Activated CD4-positive, alpha-beta T cell treated with anti-CD3 and anti-CD28 coated beads, Interleukin-2, amount 10 ng/mL, durations not matched to agents 7 days and 5 days (primary cell): ENCODE measurements around the gene NCBP2L. TPM values are rescaled to one million over a fixed set of nuclear protein-coding genes. Genes with fewer than 3 reads are reported as not detected.

ENCODE experiments used
- CTCF ChIA-PET: fragments of 350-600 bp; sonication (Branson Sonifier 250); formaldehyde crosslinking; loops from one replicate; lab custom pipeline; 2021; ENCODE audit warnings: antibody characterized with exemption; lab: Charles Lee
- POLR2A ChIA-PET: fragments of 350-600 bp; sonication (Branson Sonifier 250); formaldehyde crosslinking; loops from one replicate; lab custom pipeline; 2021; ENCODE audit warnings: antibody characterized with exemption; lab: Charles Lee
- DNase-seq: peaks from one replicate; pipeline ENCODE4 v3.0.0-alpha.2; 2020
- H3K27ac Mint-ChIP-seq: one replicate; pipeline ENCODE4 v1.8.0; 2021; ENCODE audit warnings: mild to moderate bottlenecking, moderate library complexity, mixed read lengths
- H3K27me3 Mint-ChIP-seq: one replicate; pipeline ENCODE4 v1.8.0; 2021; ENCODE audit warnings: mixed read lengths
- H3K36me3 Mint-ChIP-seq: one replicate; pipeline ENCODE4 v1.8.0; 2021; ENCODE audit warnings: low read depth, mixed read lengths
- H3K4me1 Mint-ChIP-seq: one replicate; pipeline ENCODE4 v1.8.0; 2021; ENCODE audit warnings: mixed read lengths
- H3K4me3 Mint-ChIP-seq: one replicate; pipeline ENCODE4 v1.8.0; 2021; ENCODE audit warnings: mild to moderate bottlenecking, moderate library complexity, mixed read lengths
- H3K9me3 Mint-ChIP-seq: one replicate; pipeline ENCODE4 v1.8.0; 2021; ENCODE audit warnings: mixed read lengths
- total RNA-seq, 2 experiments: library from RNA; stranded (reverse); gene quantifications; one replicate each; pipeline ENCODE4 v1.2.3, GENCODE V29; 2021

The NCBP2L gene
- total RNA-seq, 2 experiments from 2014 or later, result not detected

GRCh38 chrX:107755721-107756120, 21.8 kb upstream of the NCBP2L start:
- Mint-ChIP-seq H3K4me3 (no peak overlapping the region), H3K27ac (no peak overlapping the region), H3K27me3 (no peaks in the 10 kb centered on the region), H3K9me3 (no peaks in the 10 kb centered on the region), H3K36me3 (no peaks in the 10 kb centered on the region), H3K4me1 (peaks cover 8% of the 10 kb centered on the region)
- no peak for DNase-seq
- ChIA-PET CTCF (no interaction called here), POLR2A (no interaction called here)

GRCh38 chrX:107758231-107758766, 19.2 kb upstream of the NCBP2L start:
- ChIA-PET CTCF (no interaction called here), POLR2A (no interaction called here)
- no peak overlapping the region for H3K27ac Mint-ChIP-seq
- no peak for DNase-seq
- H3K4me1 Mint-ChIP-seq, result peaks cover 8% of the 10 kb centered on the region
- H3K36me3 Mint-ChIP-seq, result no peaks in the 10 kb centered on the region
- H3K4me3 Mint-ChIP-seq, result no peak overlapping the region
- no peaks in the 10 kb centered on the region for H3K9me3 Mint-ChIP-seq
- H3K27me3 Mint-ChIP-seq, result no peaks in the 10 kb centered on the region

- ChIA-PET CTCF (interaction anchor here (2.1 kb wide), 1 partner anchor 17 kb away, joined by 4 read pairs; the partner anchor contains the start of gene NCBP2L), POLR2A (no interaction called here)
- H3K9me3 Mint-ChIP-seq, result no peaks in the 10 kb centered on the region
- H3K4me3 Mint-ChIP-seq, result no peak overlapping the region
- no peaks in the 10 kb centered on the region for H3K36me3 Mint-ChIP-seq
- H3K27me3 Mint-ChIP-seq, result no peaks in the 10 kb centered on the region
- no peak overlapping the region for H3K27ac Mint-ChIP-seq
- peaks cover 4% of the 10 kb centered on the region for H3K4me1 Mint-ChIP-seq
- DNase-seq, result no peak
Measured at GRCh38 chrX:107760304-107761077, 17.0 kb upstream of the NCBP2L start.

- Mint-ChIP-seq H3K4me1 (no peaks in the 10 kb centered on the region), H3K9me3 (no peaks in the 10 kb centered on the region), H3K36me3 (no peaks in the 10 kb centered on the region), H3K27me3 (no peaks in the 10 kb centered on the region), H3K27ac (no peak overlapping the region), H3K4me3 (no peak overlapping the region)
- ChIA-PET CTCF (interaction anchor here (1.0 to 2.0 kb wide), 3 partner anchors 12 to 24 kb away, joined by 3 to 8 read pairs (median 5); partner anchors contain the start of gene TSC22D3), POLR2A (no interaction called here)
- DNase-seq, result no peak
Measured at GRCh38 chrX:107763647-107764046, 13.9 kb upstream of the NCBP2L start.

GRCh38 chrX:107764845-107765608, 12.5 kb upstream of the NCBP2L start:
- Mint-ChIP-seq H3K4me1 (no peaks in the 10 kb centered on the region), H3K27ac (no peak overlapping the region), H3K4me3 (no peak overlapping the region), H3K9me3 (no peaks in the 10 kb centered on the region), H3K36me3 (no peaks in the 10 kb centered on the region), H3K27me3 (no peaks in the 10 kb centered on the region)
- ChIA-PET POLR2A (no interaction called here), CTCF (no interaction called here)
- DNase-seq, result no peak

- Mint-ChIP-seq H3K27ac (no peak overlapping the region), H3K36me3 (no peaks in the 10 kb centered on the region), H3K4me3 (no peak overlapping the region), H3K4me1 (no peaks in the 10 kb centered on the region), H3K27me3 (no peaks in the 10 kb centered on the region), H3K9me3 (no peaks in the 10 kb centered on the region)
- ChIA-PET POLR2A (no interaction called here), CTCF (interaction anchor here (0.5 to 1.6 kb wide), 4 partner anchors 10 to 1168 kb away, joined by 3 to 4 read pairs (median 4); no protein-coding TSS in a partner anchor)
- DNase-seq, result no peak
Measured at GRCh38 chrX:107766470-107767150, 10.9 kb upstream of the NCBP2L start.

- Mint-ChIP-seq H3K27me3 (no peaks in the 10 kb centered on the region), H3K27ac (no peak overlapping the region), H3K4me3 (no peak overlapping the region), H3K9me3 (no peaks in the 10 kb centered on the region), H3K36me3 (no peaks in the 10 kb centered on the region), H3K4me1 (no peaks in the 10 kb centered on the region)
- POLR2A ChIA-PET, result no interaction called here
- CTCF ChIA-PET, result interaction anchor here (1.3 kb wide), 1 partner anchor 11 kb away, joined by 3 read pairs; no protein-coding TSS in a partner anchor
- no peak for DNase-seq
Measured at GRCh38 chrX:107768051-107768450, 9.5 kb upstream of the NCBP2L start.

- POLR2A ChIA-PET, result no interaction called here
- Mint-ChIP-seq H3K4me1 (no peaks in the 10 kb centered on the region), H3K36me3 (no peaks in the 10 kb centered on the region), H3K4me3 (no peak overlapping the region), H3K27ac (no peak overlapping the region), H3K27me3 (peaks cover 4% of the 10 kb centered on the region), H3K9me3 (no peaks in the 10 kb centered on the region)
- no peak for DNase-seq
- CTCF ChIA-PET, result interaction anchor here (1.6 kb wide), 2 partner anchors 18 to 97 kb away, joined by 3 to 6 read pairs; no protein-coding TSS in a partner anchor
Measured at GRCh38 chrX:107769581-107770317, 7.8 kb upstream of the NCBP2L start.

GRCh38 chrX:107773206-107773605, 4.3 kb upstream of the NCBP2L start:
- DNase-seq, result no peak
- Mint-ChIP-seq H3K36me3 (no peaks in the 10 kb centered on the region), H3K9me3 (no peaks in the 10 kb centered on the region), H3K27ac (no peak overlapping the region), H3K4me3 (no peak overlapping the region), H3K27me3 (peaks cover 6% of the 10 kb centered on the region), H3K4me1 (peaks cover 12% of the 10 kb centered on the region)
- ChIA-PET CTCF (interaction anchor here (0.6 kb wide), 1 partner anchor 402 kb away, joined by 3 read pairs; no protein-coding TSS in a partner anchor), POLR2A (no interaction called here)

- H3K4me1 Mint-ChIP-seq, result peaks cover 12% of the 10 kb centered on the region
- DNase-seq, result no peak
- H3K9me3 Mint-ChIP-seq, result no peaks in the 10 kb centered on the region
- ChIA-PET CTCF (interaction anchor here (1.1 to 3.5 kb wide), 2 partner anchors 55 to 100 kb away, joined by 3 to 35 read pairs; no protein-coding TSS in a partner anchor), POLR2A (no interaction called here)
- H3K27me3 Mint-ChIP-seq, result peaks cover 6% of the 10 kb centered on the region
- H3K27ac Mint-ChIP-seq, result no peak overlapping the region
- H3K36me3 Mint-ChIP-seq, result no peaks in the 10 kb centered on the region
- H3K4me3 Mint-ChIP-seq, result no peak overlapping the region
Measured at GRCh38 chrX:107773906-107774435, 3.6 kb upstream of the NCBP2L start.

GRCh38 chrX:107775000-107775733, 2.4 kb upstream of the NCBP2L start:
- CTCF ChIA-PET, result interaction anchor here (1.1 to 3.6 kb wide), 8 partner anchors 11 to 146 kb away, joined by 3 to 35 read pairs (median 5); no protein-coding TSS in a partner anchor

More at GRCh38 chrX:107775000-107775733, 2.4 kb upstream of the NCBP2L start:
- no peaks in the 10 kb centered on the region for H3K9me3 Mint-ChIP-seq
- no peak overlapping the region for H3K27ac Mint-ChIP-seq
- H3K36me3 Mint-ChIP-seq, result no peaks in the 10 kb centered on the region
- peak overlapping the region; percentile 78 for H3K4me3 Mint-ChIP-seq
- peaks cover 12% of the 10 kb centered on the region for H3K4me1 Mint-ChIP-seq
- POLR2A ChIA-PET, result interaction anchor here (1.1 kb wide), 1 partner anchor 146 kb away, joined by 3 read pairs; the partner anchor contains the start of gene PRPS1
- peaks cover 6% of the 10 kb centered on the region for H3K27me3 Mint-ChIP-seq
- no peak for DNase-seq
